ENCODE data around the gene RGS11. TPM values are rescaled to one million over a fixed set of nuclear protein-coding genes. Genes with fewer than 3 reads are reported as not detected.

Gene RGS11
- total and polyA plus RNA-seq, 4 donors, result 0.51 to 1.6 (median 0.77) TPM; not detected in 1

GRCh38 chr16:283033-283805 is 7.5 kb upstream of the RGS11 start, which contains the start of gene PDIA2:
Gene PDIA2 (plus strand): TSS chr16:283164. CDS start chr16:283170, 6 bp downstream.
- H3K27ac ChIP-seq (ENCODE audit: low read depth in 1 of 2, low read length in 2 of 2), result no peak within 1 kb of the TSS
- peaks cover 0 to 9% (median 4%) of the 10 kb centered on the region in 4 donors for H3K36me3 ChIP-seq (ENCODE audit: control insufficient read depth in 4 of 4, insufficient read depth in 3 of 4, low read depth in 1 of 4, low read length in 3 of 4)
- H3K4me1 ChIP-seq (ENCODE audit: control insufficient read depth in 4 of 4, insufficient read depth in 4 of 4, low read length in 3 of 4), result peaks cover 0 to 9% (median 3%) of the 10 kb centered on the region in 4 donors
- DNase-seq (ENCODE audit: low spot score), result no peak
- TF ChIP-seq EGR1 (IDR thresholded peaks at IDR 0.05; ENCODE audit: low read depth in 2 of 2), result no peak
- TF ChIP-seq ZBTB33 (IDR thresholded peaks at IDR 0.05), result no peak
- TF ChIP-seq FOXA1 (IDR thresholded peaks at IDR 0.05), result no peak
- no peak for TF ChIP-seq RXRA (IDR thresholded peaks at IDR 0.05)
- TF ChIP-seq GABPA (IDR thresholded peaks at IDR 0.05 in 1 of 2, conservative IDR thresholded peaks at IDR 0.05 in 1 of 2), result no peak
- no peak for TF ChIP-seq RAD21 (IDR thresholded peaks at IDR 0.05)
- no peak for TF ChIP-seq HNF4G (IDR thresholded peaks at IDR 0.05)
- TF ChIP-seq REST (IDR thresholded peaks at IDR 0.05), result no peak
- no peak for TF ChIP-seq JUND (IDR thresholded peaks at IDR 0.05)
- TF ChIP-seq CTCF (IDR thresholded peaks at IDR 0.05; ENCODE audit: low read depth, low read length, missing input control), result no peak
- no peak for TF ChIP-seq MAX (IDR thresholded peaks at IDR 0.05)
- no peak for TF ChIP-seq HNF4A (conservative IDR thresholded peaks at IDR 0.05)
- TF ChIP-seq FOXA2 (IDR thresholded peaks at IDR 0.05), result no peak
- TF ChIP-seq NR2F2 (IDR thresholded peaks at IDR 0.05), result no peak
- no peak for TF ChIP-seq SP1 (IDR thresholded peaks at IDR 0.05)
- H3K9me3 ChIP-seq (ENCODE audit: control insufficient read depth in 4 of 4, low read length in 3 of 4), result no peaks in the 10 kb centered on the region
- no peak within 1 kb of the TSS for H3K9ac ChIP-seq (ENCODE audit: low read depth in 1 of 2, low read length in 2 of 2)
- H3K4me3 ChIP-seq (ENCODE audit: low read depth in 1 of 3, low read length in 3 of 3), result no peak within 1 kb of the TSS
- H3K27me3 ChIP-seq (ENCODE audit: control insufficient read depth in 4 of 4, insufficient read depth in 4 of 4, low read length in 3 of 4), result peaks cover 0 to 11% (median 0%) of the 10 kb centered on the region in 4 donors
- 76% methylated on average over 25 of the region's 25 CpGs for WGBS

All from liver (tissue), 9 donors.